RPMI8226 (cell line): ENCODE results near the gene LPO.

Experiments used
- DNase-seq: peaks from one replicate; pipeline ENCODE4 v3.0.0-alpha.2; 2015

The LPO gene

GRCh38 chr17:58238147-58238634 lies at the start of gene LPO:
Gene LPO (plus strand): TSS chr17:58238584. CDS start chr17:58242980, 4,396 bp downstream.
- no peak for DNase-seq

- peak; percentile 21 for DNase-seq
These were observed 48.8 kb upstream of the LPO start for GRCh38 chr17:58189436-58190146.

GRCh38 chr17:58191241-58191896 lies 47.0 kb upstream of the LPO start:
- no peak for DNase-seq

GRCh38 chr17:58192612-58193011 lies 45.8 kb upstream of the LPO start, which contains the start of gene EPX:
Gene EPX (plus strand): TSS chr17:58192726. CDS start chr17:58192847, 121 bp downstream.
- DNase-seq: no peak

- peak; percentile 31 for DNase-seq
These were observed 44.6 kb upstream of the LPO start for GRCh38 chr17:58193641-58194255.

- DNase-seq: no peak
These were observed 42.8 kb upstream of the LPO start for GRCh38 chr17:58195518-58196123.

GRCh38 chr17:58196610-58197009 lies 41.8 kb upstream of the LPO start:
- no peak for DNase-seq

- DNase-seq: peak; percentile 77
These were observed 38.3 kb upstream of the LPO start for GRCh38 chr17:58200024-58200633.

- no peak for DNase-seq
These were observed 35.5 kb upstream of the LPO start for GRCh38 chr17:58202859-58203258.

- no peak for DNase-seq
These were observed 33.6 kb upstream of the LPO start for GRCh38 chr17:58204796-58205195.

GRCh38 chr17:58205936-58206335 lies 32.4 kb upstream of the LPO start:
- DNase-seq: no peak

GRCh38 chr17:58207451-58207850 lies 30.9 kb upstream of the LPO start:
- DNase-seq: no peak

- no peak for DNase-seq
These were observed 30.0 kb upstream of the LPO start for GRCh38 chr17:58208344-58208743.

GRCh38 chr17:58210922-58211321 lies 27.5 kb upstream of the LPO start:
- DNase-seq: no peak

- peak; percentile 42 for DNase-seq
These were observed 22.7 kb upstream of the LPO start for GRCh38 chr17:58215685-58216084.

- DNase-seq: no peak
These were observed 20.6 kb upstream of the LPO start for GRCh38 chr17:58217766-58218165.

GRCh38 chr17:58219007-58219788 lies 19.2 kb upstream of the LPO start, which contains the start of gene MKS1:
Gene MKS1 (minus strand): TSS chr17:58219255. CDS start chr17:58219230, 25 bp downstream.
- DNase-seq: peak; percentile 95

- DNase-seq: no peak
These were observed 18.6 kb upstream of the LPO start for GRCh38 chr17:58219789-58220183.

GRCh38 chr17:58224315-58224714 lies 14.1 kb upstream of the LPO start:
- no peak for DNase-seq

GRCh38 chr17:58227733-58228132 lies 10.7 kb upstream of the LPO start:
- DNase-seq: no peak

GRCh38 chr17:58228679-58229078 lies 9.7 kb upstream of the LPO start:
- no peak for DNase-seq

GRCh38 chr17:58229384-58229783 lies 9.0 kb upstream of the LPO start:
- no peak for DNase-seq
